GF-D8 (cell line): ENCODE data around the gene PALLD.

ENCODE experiments used
- DNase-seq: peaks from one replicate; lab custom pipeline; 2025; lab: John Stamatoyannopoulos, UW

PALLD gene

DNA sequence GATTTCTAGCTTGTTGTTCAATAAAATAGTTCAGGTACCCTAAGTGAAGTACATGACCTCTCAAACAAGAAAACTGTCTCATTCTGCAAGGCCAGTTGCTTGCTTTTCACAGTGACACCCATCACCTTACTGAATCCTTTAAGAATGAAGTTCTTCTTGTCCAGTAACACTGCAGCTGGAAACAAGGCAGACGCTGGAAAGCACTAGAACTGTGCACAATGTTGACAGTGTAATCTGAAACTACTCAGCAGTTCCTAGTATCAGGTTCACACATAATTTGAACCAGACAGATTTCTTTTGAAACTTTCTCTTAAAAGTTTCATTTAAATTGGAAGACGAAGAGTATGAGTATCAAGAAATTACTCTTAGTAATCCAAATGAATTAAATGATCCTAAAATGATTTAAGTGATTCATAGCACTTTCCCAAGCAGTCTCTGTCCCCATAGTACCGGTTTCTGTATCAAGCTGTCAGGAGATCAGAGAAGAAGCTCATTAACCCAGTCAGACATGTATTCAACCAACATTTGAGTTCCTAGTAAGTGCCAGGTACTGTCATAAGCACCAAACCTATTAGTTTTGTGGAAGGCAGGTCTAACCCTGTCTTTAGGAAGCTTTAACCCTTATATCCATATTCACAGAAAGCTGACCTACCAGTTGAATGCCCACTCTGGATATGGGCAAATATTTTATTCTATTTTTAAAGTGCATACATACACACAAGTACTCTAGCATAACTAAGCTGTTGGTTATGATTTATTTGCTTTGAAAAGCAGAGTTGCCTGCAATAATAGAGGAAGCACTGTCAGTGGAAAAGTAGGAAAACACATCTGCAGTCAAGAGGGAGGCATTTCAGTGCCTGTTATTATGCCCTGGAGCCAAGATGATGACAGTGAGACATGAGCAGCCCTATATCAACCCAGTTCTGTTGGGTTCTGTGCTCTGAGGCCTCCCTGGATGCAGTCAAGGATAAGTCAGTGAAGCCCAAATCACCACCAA, 63.6 kb downstream of the PALLD start:
- DNase-seq = no peak

GRCh38 chr4:168562041-168562571, 65.3 kb downstream of the PALLD start:
- no peak for DNase-seq

DNA sequence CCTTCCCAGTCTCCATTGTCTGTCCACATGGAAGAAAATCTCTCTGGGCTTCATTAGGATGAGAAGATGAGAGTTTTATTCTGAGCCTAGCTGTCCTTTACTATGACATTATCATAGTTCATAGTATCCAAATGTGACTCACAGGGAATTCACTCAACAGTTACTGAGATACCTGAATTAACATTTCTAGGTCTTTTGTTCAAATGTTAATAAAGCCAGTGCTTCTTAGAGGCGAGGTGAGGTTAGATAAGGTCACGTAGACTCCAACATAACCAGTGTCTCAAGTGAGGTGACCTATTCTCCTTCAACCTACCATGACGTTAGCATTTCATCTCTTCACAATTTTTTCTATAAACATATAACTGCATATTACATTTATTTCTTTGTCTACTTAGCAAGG, 67.2 kb downstream of the PALLD start:
- DNase-seq = no peak

- no peak for DNase-seq
Observed at GRCh38 chr4:168565130-168565529, 68.3 kb downstream of the PALLD start.

- no peak for DNase-seq
Observed at GRCh38 chr4:168566726-168567125, 69.9 kb downstream of the PALLD start.

DNA sequence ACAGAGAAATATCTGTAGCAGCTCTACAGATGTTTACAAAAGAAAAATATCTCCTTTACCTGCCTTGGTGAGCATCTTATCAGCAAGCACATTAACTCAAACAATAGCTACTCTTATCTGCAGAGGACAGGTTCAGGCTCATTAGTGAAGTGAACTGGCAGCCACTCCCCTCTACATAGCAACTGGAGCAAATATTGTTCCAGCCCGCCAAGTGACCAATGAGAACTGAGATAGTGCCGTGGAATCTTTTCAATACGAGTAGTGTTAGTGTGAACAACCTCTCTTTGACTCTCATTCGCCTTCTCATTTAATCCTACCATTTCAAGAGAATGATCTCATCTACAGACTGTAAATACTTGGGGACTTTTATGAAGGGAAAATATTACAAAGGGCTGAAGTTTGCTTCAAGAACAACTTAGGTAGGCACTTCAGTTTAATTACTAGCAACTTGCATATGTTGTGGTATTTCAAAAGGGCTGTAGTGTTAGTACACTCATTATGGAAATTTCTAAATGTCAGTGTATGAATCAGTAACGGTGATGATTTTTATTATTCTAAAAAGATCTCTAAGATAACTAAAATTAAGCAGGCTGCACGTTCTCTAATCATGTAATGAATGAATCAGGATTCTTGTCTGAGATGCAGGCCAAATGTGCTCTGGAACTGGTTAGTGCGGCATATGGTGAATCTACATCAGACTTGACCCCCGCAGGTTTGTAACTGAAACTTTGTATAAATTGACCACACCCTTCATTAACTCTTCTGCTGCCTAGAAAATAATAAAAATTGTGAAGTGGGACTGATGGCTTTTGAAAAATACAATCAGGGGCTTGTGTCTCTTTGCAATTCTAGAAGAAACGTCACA, 72.4 kb downstream of the PALLD start:
- no peak for DNase-seq

- DNase-seq = no peak
Observed at GRCh38 chr4:168569931-168570276, 73.1 kb downstream of the PALLD start.

DNA sequence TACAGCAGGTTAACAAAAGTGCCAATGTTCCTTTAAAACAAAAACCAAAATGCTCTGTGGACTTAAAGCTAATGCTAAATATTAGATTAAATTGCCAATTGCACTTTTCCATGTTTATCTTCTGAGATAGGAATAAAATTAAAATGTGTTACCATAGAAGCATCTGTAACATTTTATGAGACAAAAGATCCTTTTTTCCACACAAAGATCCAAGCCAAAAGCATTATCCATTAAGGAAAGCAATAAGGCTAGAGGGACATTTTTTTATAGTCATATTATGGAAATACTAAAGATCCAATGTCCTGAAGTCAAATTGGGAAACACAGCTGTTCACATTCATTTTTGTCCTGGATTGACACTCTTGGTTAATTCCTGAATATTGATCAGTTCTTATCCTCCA, 73.6 kb downstream of the PALLD start:
- DNase-seq = no peak

- no peak for DNase-seq
Observed at GRCh38 chr4:168572002-168572401, 75.2 kb downstream of the PALLD start.

- no peak for DNase-seq
Observed at GRCh38 chr4:168573870-168574269, 77.0 kb downstream of the PALLD start.

DNA sequence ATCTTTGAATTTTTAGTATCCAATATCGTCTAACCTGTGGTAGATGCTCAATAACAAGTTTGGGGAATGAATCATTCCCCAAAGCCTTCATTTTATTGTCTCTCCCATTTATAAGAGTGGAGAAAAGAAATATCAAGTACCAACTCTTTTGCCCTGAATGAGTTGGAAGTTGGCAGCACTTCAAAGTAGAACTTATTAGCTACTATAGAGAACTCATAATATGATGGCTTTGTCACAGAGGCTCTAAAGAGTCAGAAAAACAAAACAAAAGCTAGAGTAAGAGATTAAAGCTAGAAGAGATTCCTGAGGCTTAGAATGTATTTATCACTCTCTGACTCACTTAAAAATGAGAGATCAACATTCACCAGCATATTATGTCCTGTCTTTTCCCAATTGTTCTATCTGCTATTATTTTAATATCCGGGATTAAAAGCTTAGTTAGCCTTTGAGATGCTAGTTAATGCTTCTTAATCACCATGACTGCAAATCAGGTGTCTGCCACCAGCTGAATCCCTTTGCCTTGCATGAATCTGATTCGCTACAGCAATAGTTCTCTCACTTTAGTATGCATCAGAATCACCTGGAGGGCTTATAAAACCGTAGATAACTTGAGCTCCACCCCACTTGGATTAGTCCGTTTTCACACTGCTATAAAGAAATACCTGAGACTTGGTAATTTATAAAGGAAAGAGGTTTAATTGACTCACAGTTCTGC, 77.9 kb downstream of the PALLD start:
- no peak for DNase-seq

- DNase-seq = no peak
Observed at GRCh38 chr4:168575473-168575872, 78.6 kb downstream of the PALLD start.

GRCh38 chr4:168577624-168578023, 80.8 kb downstream of the PALLD start:
- no peak for DNase-seq

- DNase-seq = no peak
Observed at GRCh38 chr4:168580228-168580627, 83.4 kb downstream of the PALLD start.

DNA sequence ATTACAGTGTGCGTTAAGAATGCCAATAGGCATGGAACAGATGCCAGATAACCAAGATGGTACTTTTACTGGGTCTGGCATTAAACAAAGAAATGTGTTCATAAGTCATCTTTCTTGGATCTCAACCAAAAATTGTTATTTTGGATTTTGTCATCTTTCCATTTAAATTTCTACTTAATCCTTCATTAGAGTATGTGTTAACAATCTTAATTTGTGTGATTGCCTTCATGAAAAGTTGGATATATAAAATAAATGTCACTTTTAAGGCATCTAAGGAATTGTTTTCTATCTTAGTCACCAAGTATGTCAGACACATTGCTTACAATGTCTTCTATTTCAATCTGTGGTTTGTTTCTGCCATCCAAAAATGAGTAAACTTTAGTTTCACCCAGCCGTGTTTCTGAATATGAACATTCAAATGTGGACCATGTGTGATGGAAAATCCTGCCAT, 87.5 kb downstream of the PALLD start:
- no peak for DNase-seq

DNA sequence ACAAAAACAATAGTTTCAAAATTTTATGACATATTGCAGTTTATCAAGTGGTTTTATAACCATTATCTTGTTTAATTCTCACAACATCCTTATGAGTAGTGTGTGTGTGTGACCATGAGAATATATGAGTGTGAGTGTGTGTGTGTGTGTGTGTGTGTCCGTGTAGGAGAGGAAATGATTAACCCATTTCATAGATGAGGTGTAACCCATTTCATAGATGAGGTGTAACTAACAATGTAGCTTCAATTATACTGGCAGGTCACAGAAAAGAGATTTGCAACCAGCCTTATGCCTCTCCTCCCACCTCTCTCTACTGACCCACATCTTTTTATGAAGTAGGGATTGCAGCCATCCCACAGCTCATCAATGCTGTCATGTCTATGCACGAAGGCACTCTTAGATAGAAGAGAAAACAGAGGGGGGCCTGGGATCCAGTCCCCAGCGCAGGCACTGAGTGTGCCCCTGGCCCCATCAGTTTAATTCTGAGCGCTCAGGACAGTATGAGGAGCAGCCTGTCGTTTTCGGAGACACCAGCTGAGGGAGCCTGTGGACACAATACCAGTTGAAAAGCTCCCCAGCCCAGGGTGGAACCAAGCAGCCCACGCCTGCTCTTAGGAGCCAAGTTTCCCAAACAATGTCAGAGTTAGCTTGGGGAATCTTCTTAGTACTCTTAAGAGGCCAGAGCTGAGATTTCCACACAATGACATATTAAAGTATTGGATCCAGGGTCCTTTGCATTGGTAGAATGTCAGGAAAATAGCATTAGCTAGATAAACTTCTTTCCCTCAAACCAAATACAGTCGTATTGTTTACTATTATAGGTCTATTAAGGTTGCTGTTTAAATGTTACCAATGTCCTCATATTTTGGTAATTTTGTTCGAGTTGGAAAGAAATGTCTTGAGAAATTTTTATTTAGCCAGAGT, 88.6 kb downstream of the PALLD start:
- no peak for DNase-seq

DNA sequence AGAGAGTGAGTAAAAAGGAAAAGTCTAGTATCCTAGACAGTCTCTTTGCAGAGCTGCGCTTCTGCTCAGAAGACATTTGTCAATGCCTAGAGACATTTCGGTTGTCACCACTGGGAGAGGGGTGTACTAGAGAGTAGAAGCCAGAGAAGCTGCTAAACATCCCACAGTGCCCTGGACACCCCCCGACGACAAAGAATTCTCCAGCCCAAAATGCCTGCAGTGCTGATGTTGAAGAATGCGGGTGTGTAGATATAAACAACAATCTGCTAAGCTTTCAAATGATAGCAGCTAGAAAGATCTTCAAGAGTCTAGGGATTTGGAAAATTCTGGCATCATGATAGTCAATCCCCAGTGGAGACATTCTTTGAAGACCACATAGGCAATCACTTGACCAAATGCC, 90.1 kb downstream of the PALLD start:
- DNase-seq = no peak

GRCh38 chr4:168587411-168588125, 90.7 kb downstream of the PALLD start:
- DNase-seq = no peak

DNA sequence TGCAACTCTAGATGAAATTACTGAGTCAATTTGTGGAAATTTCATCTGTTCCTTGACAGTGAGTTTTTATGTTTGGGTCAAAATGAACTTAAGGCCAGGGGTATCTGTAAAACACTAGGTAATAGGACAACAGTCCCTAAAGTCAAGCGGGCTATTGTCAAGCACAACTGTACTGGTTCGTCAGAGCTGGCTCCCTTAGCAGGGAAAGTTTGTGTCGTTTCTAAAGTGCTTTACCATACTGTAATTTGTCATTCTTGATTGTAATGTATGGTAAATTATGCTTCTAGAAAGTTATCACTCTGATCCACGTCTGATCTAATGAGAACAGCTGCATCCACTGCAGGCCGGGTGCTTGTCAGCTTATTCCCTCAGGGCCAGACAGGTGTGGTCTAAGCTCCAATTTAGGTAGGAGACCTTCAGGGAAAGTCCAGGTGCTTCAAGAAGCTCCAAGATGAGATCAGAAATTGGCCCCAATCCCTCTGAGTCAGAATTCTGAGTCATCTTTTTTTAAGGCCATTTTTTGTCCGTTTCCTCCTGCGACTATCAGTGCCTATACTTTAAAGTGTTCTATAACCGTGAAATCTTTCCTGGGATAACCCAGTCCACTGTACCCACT, 92.2 kb downstream of the PALLD start:
- no peak for DNase-seq

DNA sequence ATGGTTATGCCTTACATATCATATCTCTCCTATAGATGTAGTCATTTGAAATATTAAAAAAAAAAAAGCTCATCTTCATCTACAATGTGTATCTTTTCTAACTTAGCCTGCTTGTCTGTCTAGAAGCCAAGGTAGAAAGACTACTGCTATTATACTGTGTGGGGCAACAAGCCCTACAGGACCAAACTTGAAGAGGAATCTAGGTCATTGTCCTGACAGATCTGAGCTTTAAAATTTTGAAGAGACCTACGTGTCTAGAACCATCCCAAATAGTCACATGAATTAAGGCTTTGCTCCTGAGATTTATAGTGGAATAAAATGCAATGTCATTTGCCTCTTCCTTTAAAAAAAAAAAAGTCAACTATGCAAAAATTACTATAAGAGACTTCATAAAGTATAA, 95.8 kb downstream of the PALLD start:
- DNase-seq = no peak
